Activated CD4-positive, CD25-positive, alpha-beta regulatory T cell (primary cell): ENCODE measurements around the gene CARD10.

Source experiments
- DNase-seq, 4 experiments: peaks; one replicate each; lab custom pipeline; 2025; lab: John Stamatoyannopoulos, UW

Gene CARD10

DNA sequence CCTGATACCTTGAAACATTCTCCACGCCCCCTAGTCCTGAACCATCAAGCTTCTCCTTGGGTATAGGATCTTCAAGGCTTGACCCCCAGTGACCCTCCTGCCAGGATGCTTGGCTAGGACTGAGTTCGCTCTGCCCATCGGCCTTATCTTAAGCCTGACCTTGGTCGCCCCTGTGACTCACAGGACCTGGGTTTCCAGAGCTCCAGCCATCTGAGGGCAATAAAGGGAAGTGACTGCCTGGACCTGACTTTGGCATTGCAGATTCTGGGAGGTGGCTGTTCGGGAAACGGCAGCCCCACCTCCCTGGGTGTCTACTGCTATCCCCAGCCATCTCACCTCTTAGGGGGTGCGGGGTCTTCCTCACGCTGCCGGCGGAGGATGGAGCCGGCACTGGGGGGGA is 15.4 kb downstream of the CARD10 start:
- no peak for DNase-seq

- no peak for DNase-seq
Measured at GRCh38 chr22:37503183-37503683, 16.0 kb downstream of the CARD10 start.

- DNase-seq, result no peak
Measured at GRCh38 chr22:37502342-37503182, 16.7 kb downstream of the CARD10 start.

DNA sequence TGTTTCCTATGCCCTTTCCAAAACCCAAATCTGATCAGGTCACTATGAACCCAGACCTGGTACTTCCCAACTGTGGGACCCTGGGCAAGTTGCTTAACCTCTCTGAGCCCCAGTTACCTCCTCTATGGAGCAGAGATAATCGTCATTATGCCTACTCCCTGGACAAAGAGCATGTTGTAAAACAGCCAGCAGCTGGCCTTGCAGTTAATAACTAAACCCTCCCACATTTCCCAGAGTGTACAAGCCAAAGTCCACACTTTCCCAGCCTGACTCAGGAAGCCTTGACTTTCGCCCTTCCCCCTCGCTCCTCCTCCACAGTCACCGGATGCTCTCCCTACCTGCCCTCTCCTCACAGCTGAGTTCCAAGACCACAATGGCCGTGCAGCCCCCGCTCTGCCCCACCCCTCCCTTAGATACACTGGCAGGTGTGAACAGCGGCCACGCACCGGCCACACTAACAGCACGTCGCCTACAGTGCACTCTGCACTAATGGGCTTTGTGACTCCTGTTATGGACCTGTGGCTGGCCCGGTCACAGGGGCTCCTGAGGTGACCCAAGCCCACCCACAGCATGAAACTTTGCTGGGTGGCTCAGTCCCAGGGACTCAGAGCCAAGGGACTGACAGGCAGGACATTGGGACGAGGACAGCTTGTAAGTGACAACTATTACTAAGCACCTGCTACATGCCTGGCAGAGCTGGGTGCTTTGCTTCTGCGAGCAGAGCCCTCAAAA is 17.4 kb downstream of the CARD10 start:
- no peak for DNase-seq

DNA sequence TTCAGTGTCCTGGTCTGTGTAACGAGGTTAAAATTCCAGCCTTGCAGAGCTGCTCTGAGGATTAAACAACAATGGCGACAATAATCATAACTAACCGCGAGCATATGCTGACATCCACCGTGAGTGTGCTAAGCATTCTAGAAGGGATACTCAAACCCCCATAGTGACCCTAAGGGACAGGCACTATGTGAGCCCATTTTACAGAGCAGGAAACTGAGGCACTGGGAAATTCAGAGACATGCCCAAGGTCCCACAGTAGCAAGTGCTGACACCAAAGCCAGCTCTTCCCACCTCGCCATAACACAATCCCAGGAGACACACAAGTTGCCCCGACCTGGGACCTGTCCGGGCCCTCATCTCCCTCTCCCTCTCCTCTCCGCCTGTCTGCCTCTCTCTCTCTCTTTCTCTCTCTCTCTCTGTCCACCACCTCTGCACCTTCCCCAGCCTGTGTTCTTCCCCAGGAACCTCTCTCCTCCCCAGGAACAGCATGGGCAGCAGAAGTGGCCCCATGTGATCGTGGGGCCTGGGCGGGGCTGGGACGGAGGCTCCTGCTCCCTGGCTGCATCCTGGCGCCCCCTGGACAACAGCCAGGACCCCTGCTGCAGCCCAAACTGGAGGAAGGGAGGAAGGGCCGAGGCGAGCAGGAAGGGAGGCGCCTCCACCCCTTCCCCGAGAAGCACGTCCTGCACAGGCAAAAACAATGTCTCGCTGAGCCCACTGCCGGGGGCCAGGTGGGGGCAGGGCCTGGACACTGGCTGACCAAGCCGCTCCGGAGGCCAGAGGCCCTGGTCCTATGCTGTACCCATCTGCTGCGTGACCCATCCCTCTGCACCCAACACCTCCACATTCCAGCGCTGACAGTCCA is 18.2 kb downstream of the CARD10 start:
- no peak for DNase-seq

- DNase-seq, result no peak
Measured at GRCh38 chr22:37499789-37500540, 19.2 kb downstream of the CARD10 start.

GRCh38 chr22:37499027-37499707 is 20.0 kb downstream of the CARD10 start:
- no peak for DNase-seq

GRCh38 chr22:37498289-37498909 is 20.8 kb downstream of the CARD10 start:
- DNase-seq, result peak; percentile 38 to 55 (median 42)

- DNase-seq, result no peak
Measured at GRCh38 chr22:37497062-37497599, 22.1 kb downstream of the CARD10 start.

- DNase-seq, result no peak
Measured at GRCh38 chr22:37496651-37497050, 22.6 kb downstream of the CARD10 start.

- DNase-seq, result no peak
Measured at GRCh38 chr22:37493979-37494378, 25.2 kb downstream of the CARD10 start.

DNA sequence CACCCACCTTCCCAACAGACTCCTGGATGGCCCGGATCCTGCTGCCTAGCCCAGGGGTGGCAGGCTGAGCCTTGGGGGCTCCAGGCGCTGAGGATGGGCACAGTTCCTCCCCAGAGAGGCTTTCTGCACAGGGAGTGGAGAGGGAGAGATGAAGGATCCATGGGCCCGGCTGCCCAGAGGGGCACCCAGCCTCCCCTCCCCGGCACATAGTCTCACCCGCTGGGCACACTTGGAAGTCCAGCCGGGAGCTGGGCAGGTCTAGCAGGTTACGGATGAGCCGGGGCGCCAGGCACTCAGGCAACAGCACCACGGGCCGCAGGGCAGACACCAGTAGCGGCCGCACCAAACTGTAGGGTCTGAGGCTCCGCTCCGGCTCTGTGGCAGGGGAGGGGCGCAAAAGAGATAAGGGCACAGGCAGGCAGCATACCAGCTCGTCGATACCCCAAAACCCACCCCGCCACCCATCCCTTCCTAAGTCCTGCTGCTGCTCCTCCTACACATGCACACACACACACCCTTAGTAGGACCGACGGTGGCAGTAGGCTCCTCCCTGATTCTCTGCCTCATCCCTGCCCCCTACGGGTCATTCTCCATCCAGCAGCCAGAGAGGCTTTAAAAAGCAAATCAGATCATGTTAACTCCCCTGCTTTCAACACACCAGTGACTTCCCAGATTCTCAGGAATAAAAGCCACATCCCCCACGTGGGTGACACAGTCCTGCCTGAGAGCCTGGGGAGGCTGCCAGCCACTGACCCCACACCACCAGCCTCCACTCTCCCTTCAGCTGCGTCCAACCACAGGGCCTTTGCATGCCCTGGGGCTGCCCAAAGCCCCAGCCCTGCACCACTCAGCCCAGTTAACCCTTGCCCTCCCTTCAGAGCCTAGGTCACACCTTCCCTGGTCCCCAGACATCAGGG is 26.5 kb downstream of the CARD10 start:
- no peak for DNase-seq

GRCh38 chr22:37491559-37492427 is 27.4 kb downstream of the CARD10 start:
- DNase-seq, result no peak

GRCh38 chr22:37491106-37491505 is 28.1 kb downstream of the CARD10 start:
- no peak for DNase-seq

DNA sequence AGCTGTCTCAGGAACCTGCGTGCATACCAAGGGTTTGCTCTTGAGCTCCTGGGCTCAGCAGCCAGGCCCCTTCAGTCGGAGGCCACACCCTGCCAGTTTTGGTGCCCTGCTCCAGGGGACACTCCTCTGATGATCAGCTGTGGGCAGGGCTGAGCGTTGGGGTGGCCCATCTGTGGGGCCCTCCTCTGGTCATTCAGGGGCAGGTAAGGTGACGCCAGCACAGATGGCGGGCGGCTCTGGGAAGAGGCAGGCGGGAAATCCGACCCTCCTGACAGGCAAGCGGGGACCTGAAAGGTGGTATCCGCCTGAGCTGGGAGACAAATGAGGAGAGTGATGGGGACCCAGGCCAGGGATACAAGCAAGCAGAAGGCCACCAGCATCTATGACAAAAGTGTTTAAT is 29.2 kb downstream of the CARD10 start:
- no peak for DNase-seq

DNA sequence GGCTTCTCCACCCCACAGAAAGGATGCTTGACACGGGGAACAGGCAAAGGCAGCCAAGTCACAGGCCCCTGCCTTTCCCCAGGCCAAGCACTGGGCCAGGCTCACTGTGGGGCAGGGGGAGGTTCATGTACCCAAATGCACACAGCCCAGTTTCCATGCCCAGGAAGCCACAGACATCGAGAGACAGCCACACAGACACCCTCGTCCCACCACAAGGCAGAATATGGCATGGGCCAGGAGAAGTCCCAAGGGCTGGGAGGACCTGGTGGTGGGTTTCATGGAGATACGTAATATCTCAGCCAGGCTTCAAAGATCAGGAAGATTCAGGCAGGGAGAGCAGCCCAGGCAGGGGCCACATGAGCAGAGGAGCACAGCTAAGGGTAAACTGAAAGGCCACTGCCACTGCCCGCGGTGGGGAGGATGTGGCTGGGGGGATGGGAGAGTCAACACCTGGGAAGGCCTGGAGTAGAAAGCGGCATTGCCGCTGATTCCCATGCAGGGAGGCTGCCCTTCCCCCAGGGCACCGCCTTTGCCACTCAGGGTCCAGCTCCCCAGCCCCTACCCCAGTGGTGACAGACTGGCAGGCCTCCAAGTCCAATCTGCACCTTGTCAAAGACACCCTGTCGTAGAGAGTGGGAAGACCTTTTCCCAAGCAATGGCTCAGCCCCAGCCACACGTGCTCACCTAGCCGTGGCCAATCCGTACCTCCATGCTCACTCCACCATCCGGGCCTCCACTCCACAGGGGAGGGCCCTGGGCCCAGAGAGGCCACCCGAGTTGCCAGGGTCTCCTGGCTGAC is 30.7 kb downstream of the CARD10 start:
- no peak for DNase-seq

GRCh38 chr22:37487571-37487970 is 31.6 kb downstream of the CARD10 start:
- no peak for DNase-seq
